ENCODE measurements around the gene ASRGL1.
A peak's percentile ranks its signal among the peaks of the same experiment; 100 is the strongest.

The ASRGL1 gene

DNA sequence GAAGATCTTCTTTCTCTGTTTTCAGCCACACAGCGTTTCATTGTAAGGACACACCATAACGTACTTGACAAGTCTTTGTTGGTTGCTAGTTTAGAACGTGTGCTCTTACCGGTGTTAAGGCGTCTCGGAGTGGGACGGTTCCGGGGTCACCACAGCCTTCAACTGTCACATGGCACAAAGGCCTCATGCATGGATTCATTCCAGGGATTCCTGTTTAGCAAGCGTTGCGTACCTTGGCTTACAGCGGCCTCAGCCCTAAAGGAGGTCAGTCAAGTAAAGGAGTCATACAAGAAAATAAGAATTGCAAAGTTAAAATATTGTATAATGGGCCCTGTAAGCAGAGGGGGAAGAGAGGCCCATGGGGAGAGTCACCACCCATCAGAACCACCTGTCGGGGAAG is 79.3 kb downstream of the ASRGL1 start:
- Histone ChIP-seq H3K4me3 (ENCODE audit: low read depth, low read length) (no peak overlapping the region), H3K27ac (ENCODE audit: low read depth, low read length) (no peak overlapping the region), H3K79me2 (ENCODE audit: control insufficient read depth, insufficient read depth, low read length, unreplicated experiment) (no peaks in the 10 kb centered on the region), H3K4me1 (ENCODE audit: control insufficient read depth, insufficient read depth, low read length, unreplicated experiment) (no peaks in the 10 kb centered on the region), H3K27me3 (ENCODE audit: insufficient read depth, low read length) (no peaks in the 10 kb centered on the region), H3K36me3 (ENCODE audit: insufficient read depth, low read length) (no peaks in the 10 kb centered on the region), H2AFZ (ENCODE audit: low read length, unreplicated experiment) (no peak overlapping the region)

DNA sequence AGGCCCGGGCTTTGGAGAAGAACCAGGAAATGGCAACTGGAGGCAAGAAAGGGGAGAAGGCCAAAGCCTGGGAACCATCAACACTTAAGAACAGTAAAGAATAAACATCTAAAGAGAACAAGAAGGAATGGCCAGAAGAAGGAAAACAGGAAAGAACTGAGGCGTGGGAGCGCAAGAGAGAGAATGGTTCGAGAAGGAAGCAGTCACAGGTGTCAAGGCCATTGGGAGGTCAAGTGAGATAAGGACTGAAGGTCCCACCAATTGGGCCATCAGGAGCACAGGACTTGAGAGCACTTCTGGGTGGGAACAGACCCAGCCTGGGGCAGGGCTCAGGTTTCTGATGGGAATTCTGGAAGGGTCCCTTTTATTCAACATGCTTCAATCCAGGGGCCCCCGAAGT is 80.9 kb downstream of the ASRGL1 start:
- no peak overlapping the region for H2AFZ ChIP-seq (ENCODE audit: low read length, unreplicated experiment)
- H3K27ac ChIP-seq (ENCODE audit: low read depth, low read length): no peak overlapping the region

DNA sequence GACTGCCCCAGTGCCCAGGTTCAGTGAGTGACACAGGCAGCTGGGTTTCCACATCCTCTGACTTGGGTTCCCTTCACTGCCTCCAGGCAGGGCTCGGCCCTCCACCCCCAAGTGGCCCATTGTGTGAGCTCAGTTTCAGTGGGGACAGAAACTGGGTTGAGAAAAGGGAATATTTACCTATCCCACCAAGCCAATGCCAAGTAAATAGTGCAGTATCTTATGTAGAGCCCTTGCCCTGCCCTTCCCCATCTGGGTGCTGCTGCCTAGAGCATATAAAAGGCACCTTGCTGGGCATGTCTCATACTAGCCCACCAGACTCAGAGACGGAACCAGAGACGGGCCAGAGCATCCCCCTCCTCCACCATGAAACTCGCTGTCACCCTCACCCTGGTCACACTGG is 81.5 kb downstream of the ASRGL1 start, which contains the start of gene SCGB1A1:
Gene SCGB1A1, plus strand, starts transcription at position 301 of the 400 bp plus-strand sequence. Its CDS starts 63 bp downstream, at position 364.
- Histone ChIP-seq H3K27me3 (ENCODE audit: insufficient read depth, low read length) (no peaks in the 10 kb centered on the region), H3K36me3 (ENCODE audit: insufficient read depth, low read length) (no peaks in the 10 kb centered on the region), H2AFZ (ENCODE audit: low read length, unreplicated experiment) (no peak within 1 kb of the TSS), H3K27ac (ENCODE audit: low read depth, low read length) (no peak within 1 kb of the TSS), H3K4me3 (ENCODE audit: low read depth, low read length) (no peak within 1 kb of the TSS), H3K4me1 (ENCODE audit: control insufficient read depth, insufficient read depth, low read length, unreplicated experiment) (no peaks in the 10 kb centered on the region), H3K79me2 (ENCODE audit: control insufficient read depth, insufficient read depth, low read length, unreplicated experiment) (no peaks in the 10 kb centered on the region)

More for the DNA sequence above, 80.9 kb downstream of the ASRGL1 start:
- Histone ChIP-seq H3K36me3 (ENCODE audit: insufficient read depth, low read length) (no peaks in the 10 kb centered on the region), H3K4me3 (ENCODE audit: low read depth, low read length) (no peak overlapping the region), H3K79me2 (ENCODE audit: control insufficient read depth, insufficient read depth, low read length, unreplicated experiment) (no peaks in the 10 kb centered on the region), H3K27me3 (ENCODE audit: insufficient read depth, low read length) (no peaks in the 10 kb centered on the region), H3K4me1 (ENCODE audit: control insufficient read depth, insufficient read depth, low read length, unreplicated experiment) (no peaks in the 10 kb centered on the region)

DNA sequence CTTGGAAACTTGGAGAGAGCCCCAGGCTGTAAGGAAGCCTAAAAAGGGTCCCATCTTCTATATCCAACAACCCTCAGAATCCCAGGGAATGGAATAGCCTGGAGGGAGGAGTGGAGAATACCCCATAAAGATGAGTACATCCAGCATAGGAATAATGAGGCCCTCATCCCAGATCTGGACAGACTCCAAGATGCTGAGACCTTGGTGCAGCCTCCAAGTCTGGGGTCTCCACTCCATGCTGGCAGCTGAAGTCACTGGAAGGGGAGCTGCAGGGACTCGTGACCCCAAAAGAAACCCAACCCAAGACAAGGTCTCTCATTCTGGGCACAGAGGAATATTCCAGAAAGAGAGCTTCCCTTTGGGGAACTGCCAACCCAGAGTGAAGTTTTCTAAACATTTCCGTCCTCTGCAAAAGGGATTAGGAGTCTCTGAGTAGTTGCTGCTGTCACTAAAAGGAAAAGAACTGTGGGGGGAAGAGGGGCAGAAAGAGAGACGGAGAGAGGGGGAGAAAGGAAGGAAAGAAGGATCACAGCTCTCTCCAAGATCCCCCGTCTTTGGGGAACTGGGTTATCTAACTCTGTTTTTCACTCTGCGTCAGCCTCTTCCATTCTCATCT is 82.2 kb downstream of the ASRGL1 start:
- Histone ChIP-seq H3K36me3 (ENCODE audit: insufficient read depth, low read length) (no peaks in the 10 kb centered on the region), H3K27ac (ENCODE audit: low read depth, low read length) (no peak overlapping the region), H3K79me2 (ENCODE audit: control insufficient read depth, insufficient read depth, low read length, unreplicated experiment) (no peaks in the 10 kb centered on the region), H3K4me1 (ENCODE audit: control insufficient read depth, insufficient read depth, low read length, unreplicated experiment) (no peaks in the 10 kb centered on the region), H3K4me3 (ENCODE audit: low read depth, low read length) (no peak overlapping the region), H2AFZ (ENCODE audit: low read length, unreplicated experiment) (no peak overlapping the region), H3K27me3 (ENCODE audit: insufficient read depth, low read length) (no peaks in the 10 kb centered on the region)

DNA sequence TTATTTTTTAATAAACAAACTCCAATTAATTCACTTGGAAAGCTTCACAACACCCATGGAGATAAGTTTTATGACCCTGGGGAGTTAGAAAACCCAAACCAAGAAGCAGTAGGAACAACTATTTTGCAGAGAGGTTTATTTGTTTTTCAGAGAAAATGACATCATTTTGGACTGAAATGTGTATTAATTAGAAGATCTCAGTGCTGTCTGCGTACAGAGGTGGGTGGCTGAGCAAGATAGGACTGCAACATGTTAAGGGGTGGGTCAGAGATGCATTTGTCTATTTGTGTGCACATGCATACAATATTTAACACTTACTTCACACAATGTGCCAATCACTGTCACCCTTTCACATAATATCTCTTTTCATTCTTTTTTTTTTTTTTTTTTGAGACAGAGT is 82.7 kb downstream of the ASRGL1 start:
- Histone ChIP-seq H2AFZ (ENCODE audit: low read length, unreplicated experiment) (no peak overlapping the region), H3K27me3 (ENCODE audit: insufficient read depth, low read length) (no peaks in the 10 kb centered on the region), H3K4me1 (ENCODE audit: control insufficient read depth, insufficient read depth, low read length, unreplicated experiment) (no peaks in the 10 kb centered on the region), H3K79me2 (ENCODE audit: control insufficient read depth, insufficient read depth, low read length, unreplicated experiment) (no peaks in the 10 kb centered on the region), H3K36me3 (ENCODE audit: insufficient read depth, low read length) (no peaks in the 10 kb centered on the region), H3K4me3 (ENCODE audit: low read depth, low read length) (no peak overlapping the region), H3K27ac (ENCODE audit: low read depth, low read length) (no peak overlapping the region)

DNA sequence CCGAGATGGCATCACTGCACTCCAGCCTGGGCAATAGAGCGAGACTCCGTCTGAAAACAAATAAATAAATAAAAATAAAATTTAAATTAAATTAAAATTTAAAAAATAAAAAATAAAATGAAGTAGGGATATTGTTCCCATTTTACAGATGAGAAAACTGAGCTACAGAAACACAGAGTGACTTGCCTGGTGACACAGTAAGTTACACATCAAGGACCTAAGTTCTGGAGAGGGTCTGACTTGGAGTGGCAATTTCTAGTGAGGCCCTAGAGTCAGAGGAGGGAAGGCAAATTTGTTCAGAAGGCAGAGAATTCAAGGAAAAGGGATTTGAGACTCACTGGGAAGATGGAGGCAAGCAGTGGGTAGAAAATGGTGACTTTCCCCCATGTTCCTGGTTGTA is 83.6 kb downstream of the ASRGL1 start:
- H3K36me3 ChIP-seq (ENCODE audit: insufficient read depth, low read length): no peaks in the 10 kb centered on the region
- no peaks in the 10 kb centered on the region for H3K79me2 ChIP-seq (ENCODE audit: control insufficient read depth, insufficient read depth, low read length, unreplicated experiment)
- H3K27me3 ChIP-seq (ENCODE audit: insufficient read depth, low read length): no peaks in the 10 kb centered on the region
- no peak overlapping the region for H3K27ac ChIP-seq (ENCODE audit: low read depth, low read length)
- no peak overlapping the region for H2AFZ ChIP-seq (ENCODE audit: low read length, unreplicated experiment)
- no peak overlapping the region for H3K4me3 ChIP-seq (ENCODE audit: low read depth, low read length)
- no peaks in the 10 kb centered on the region for H3K4me1 ChIP-seq (ENCODE audit: control insufficient read depth, insufficient read depth, low read length, unreplicated experiment)

DNA sequence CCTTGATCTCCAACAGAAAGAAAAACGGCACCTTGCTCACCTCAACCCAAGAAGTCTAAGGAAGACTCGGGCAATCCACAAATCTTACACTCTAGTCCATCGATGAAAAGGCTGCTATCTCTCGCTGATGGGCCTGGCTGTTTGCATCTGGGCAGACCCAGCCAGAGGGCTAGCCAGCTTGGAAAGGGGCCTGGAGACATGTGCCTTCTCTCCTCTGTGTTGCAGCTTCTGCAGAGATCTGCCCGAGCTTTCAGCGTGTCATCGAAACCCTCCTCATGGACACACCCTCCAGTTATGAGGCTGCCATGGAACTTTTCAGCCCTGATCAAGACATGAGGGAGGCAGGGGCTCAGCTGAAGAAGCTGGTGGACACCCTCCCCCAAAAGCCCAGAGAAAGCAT is 84.7 kb downstream of the ASRGL1 start:
- Histone ChIP-seq H2AFZ (ENCODE audit: low read length, unreplicated experiment) (no peak overlapping the region), H3K4me1 (ENCODE audit: control insufficient read depth, insufficient read depth, low read length, unreplicated experiment) (peaks cover 7% of the 10 kb centered on the region), H3K36me3 (ENCODE audit: insufficient read depth, low read length) (no peaks in the 10 kb centered on the region), H3K27ac (ENCODE audit: low read depth, low read length) (no peak overlapping the region), H3K79me2 (ENCODE audit: control insufficient read depth, insufficient read depth, low read length, unreplicated experiment) (no peaks in the 10 kb centered on the region), H3K27me3 (ENCODE audit: insufficient read depth, low read length) (no peaks in the 10 kb centered on the region), H3K4me3 (ENCODE audit: low read depth, low read length) (no peak overlapping the region)

DNA sequence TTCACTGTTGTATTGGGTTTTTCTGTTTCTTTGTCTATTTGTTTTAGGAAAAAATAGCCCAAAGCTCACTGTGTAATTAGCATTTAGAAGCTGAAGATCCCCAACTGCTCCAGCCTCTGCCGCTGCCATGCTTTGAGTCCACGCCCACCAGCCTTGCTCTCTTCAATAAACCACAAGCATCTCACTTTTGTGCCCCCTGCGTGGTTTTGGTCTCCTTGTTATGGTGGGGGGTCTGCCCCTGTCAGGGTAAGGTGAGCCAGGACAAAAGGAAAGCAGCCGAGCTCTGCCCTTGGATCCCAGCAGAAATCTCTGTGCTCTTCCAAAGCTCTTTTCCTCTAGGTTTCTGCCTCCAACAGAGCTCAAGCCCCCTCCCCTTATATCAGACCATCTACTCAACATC is 85.8 kb downstream of the ASRGL1 start:
- no peak overlapping the region for H3K27ac ChIP-seq (ENCODE audit: low read depth, low read length)
- H2AFZ ChIP-seq (ENCODE audit: low read length, unreplicated experiment): no peak overlapping the region
- H3K36me3 ChIP-seq (ENCODE audit: insufficient read depth, low read length): no peaks in the 10 kb centered on the region
- no peaks in the 10 kb centered on the region for H3K27me3 ChIP-seq (ENCODE audit: insufficient read depth, low read length)
- H3K79me2 ChIP-seq (ENCODE audit: control insufficient read depth, insufficient read depth, low read length, unreplicated experiment): no peaks in the 10 kb centered on the region
- peaks cover 17% of the 10 kb centered on the region for H3K4me1 ChIP-seq (ENCODE audit: control insufficient read depth, insufficient read depth, low read length, unreplicated experiment)
- H3K4me3 ChIP-seq (ENCODE audit: low read depth, low read length): no peak overlapping the region

DNA sequence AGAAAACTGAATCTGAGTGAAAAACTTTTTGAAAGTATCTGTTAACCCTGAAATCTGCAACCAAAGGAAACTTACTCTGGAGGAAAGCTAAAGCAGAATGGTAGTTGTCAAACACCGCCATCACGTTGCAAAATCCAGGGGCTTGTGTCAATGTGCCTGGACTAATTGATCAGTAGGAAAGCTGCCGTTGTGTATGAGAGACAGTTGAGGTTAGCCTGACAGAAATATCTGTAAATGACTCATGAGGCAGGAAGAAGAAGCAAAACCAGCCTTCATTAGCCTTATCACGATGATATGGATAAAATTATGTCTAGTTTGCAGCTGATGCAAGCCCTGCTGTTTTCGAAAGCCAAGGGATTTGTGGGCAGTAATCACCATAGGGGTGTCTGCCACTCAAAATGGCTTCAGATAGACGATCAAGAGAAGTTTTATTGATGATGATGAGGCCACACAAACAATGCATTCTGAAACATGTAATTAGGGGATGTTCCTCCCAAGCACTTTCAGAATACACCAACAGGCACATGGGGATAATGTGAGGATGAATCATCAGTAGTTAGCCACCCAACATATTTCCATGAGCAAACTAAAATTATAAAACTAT is 90.5 kb downstream of the ASRGL1 start:
- Histone ChIP-seq H3K79me2 (ENCODE audit: control insufficient read depth, insufficient read depth, low read length, unreplicated experiment) (no peaks in the 10 kb centered on the region), H3K4me3 (ENCODE audit: low read depth, low read length) (peak overlapping the region; percentile 48), H3K36me3 (ENCODE audit: insufficient read depth, low read length) (no peaks in the 10 kb centered on the region), H3K27ac (ENCODE audit: low read depth, low read length) (peak overlapping the region; percentile 57), H3K4me1 (ENCODE audit: control insufficient read depth, insufficient read depth, low read length, unreplicated experiment) (peaks cover 44% of the 10 kb centered on the region), H2AFZ (ENCODE audit: low read length, unreplicated experiment) (peak overlapping the region; percentile 74), H3K27me3 (ENCODE audit: insufficient read depth, low read length) (no peaks in the 10 kb centered on the region)

DNA sequence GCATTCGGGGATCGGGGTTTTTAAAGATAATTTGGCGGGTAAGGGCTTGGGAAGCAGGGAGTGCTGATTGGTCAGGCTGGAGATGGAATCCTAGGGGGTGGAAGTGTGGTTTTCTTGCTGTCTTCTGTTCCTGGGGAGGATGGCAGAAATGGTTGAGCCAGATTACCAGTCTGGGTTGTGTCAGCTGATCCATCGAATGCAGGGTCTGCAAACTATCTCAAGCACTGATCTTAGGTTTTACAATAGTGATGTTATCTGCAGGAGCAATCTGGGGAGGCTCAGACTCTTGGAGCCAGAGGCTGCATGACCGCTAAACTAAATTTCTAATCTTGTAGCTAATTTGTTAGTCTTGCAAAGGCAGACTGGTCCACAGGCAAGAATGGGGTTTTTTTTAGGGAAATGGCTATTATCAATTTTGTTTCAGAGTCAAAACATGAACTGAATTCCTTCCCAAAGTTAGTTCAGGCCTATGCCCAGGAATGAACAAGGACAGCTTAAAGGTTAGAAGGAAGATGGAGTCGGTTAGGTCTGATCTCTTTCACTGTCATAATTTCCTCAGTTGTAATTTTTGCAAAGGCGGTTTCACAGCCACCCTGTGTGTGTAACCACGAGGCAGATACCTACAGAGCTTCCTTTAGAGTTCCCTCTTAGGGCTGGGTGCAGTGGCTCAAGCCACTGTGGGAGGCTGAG is 91.8 kb downstream of the ASRGL1 start:
- H3K27me3 ChIP-seq (ENCODE audit: insufficient read depth, low read length): no peaks in the 10 kb centered on the region
- H3K4me3 ChIP-seq (ENCODE audit: low read depth, low read length): no peak overlapping the region
- H3K4me1 ChIP-seq (ENCODE audit: control insufficient read depth, insufficient read depth, low read length, unreplicated experiment): peaks cover 44% of the 10 kb centered on the region
- no peaks in the 10 kb centered on the region for H3K79me2 ChIP-seq (ENCODE audit: control insufficient read depth, insufficient read depth, low read length, unreplicated experiment)
- H3K36me3 ChIP-seq (ENCODE audit: insufficient read depth, low read length): no peaks in the 10 kb centered on the region
- no peak overlapping the region for H3K27ac ChIP-seq (ENCODE audit: low read depth, low read length)
- H2AFZ ChIP-seq (ENCODE audit: low read length, unreplicated experiment): no peak overlapping the region

DNA sequence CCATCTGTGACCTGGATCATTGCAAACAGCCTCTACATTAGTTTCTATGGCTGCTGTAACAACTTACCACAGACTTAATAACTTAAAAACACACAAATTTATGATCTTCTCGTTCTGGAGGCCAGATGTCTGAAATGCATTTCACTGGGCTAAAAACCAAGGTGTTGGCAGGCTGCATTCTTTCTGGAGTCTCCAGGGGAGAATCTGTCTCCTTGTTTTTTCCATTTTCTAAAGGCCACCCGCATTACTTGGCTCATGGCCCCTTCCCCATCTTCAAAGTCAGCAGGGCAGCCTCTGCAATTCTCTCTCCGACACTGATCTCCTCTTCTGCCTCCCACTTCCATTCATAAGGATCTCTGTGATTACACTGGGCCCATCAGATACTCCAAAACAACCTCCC is 93.2 kb downstream of the ASRGL1 start:
- no peaks in the 10 kb centered on the region for H3K79me2 ChIP-seq (ENCODE audit: control insufficient read depth, insufficient read depth, low read length, unreplicated experiment)
- H3K27ac ChIP-seq (ENCODE audit: low read depth, low read length): peak overlapping the region; percentile 62; the same call in 1 of the 2 replicates
- no peaks in the 10 kb centered on the region for H3K36me3 ChIP-seq (ENCODE audit: insufficient read depth, low read length)

More for the DNA sequence above, 93.2 kb downstream of the ASRGL1 start:
- Histone ChIP-seq H3K27me3 (ENCODE audit: insufficient read depth, low read length) (no peaks in the 10 kb centered on the region), H2AFZ (ENCODE audit: low read length, unreplicated experiment) (no peak overlapping the region), H3K4me1 (ENCODE audit: control insufficient read depth, insufficient read depth, low read length, unreplicated experiment) (peaks cover 44% of the 10 kb centered on the region), H3K4me3 (ENCODE audit: low read depth, low read length) (no peak overlapping the region)
